ENCODE data around the gene IFT22.
"Not testable (repeated sequence)": the region's sequence is repeated elsewhere in the genome, so short reads cannot be mapped to it uniquely, and the experiment has no call there.

- TF ChIP-seq FOXK2 (IDR thresholded peaks at IDR 0.05); ELF4 (IDR thresholded peaks at IDR 0.05); PKNOX1 (IDR thresholded peaks at IDR 0.05); SP1 (IDR thresholded peaks at IDR 0.05); ARNT (IDR thresholded peaks at IDR 0.05); CTBP1 (IDR thresholded peaks at IDR 0.05; ENCODE audit: borderline replicate concordance); FOXA1 (IDR thresholded peaks at IDR 0.05); FOXM1 (IDR thresholded peaks at IDR 0.05; ENCODE audit: borderline replicate concordance); SUZ12 (IDR thresholded peaks at IDR 0.05); LEF1 (IDR thresholded peaks at IDR 0.05; ENCODE audit: borderline replicate concordance); ZNF384 (IDR thresholded peaks at IDR 0.05); NFRKB (IDR thresholded peaks at IDR 0.05): not testable (repeated sequence)
These were observed 40.7 kb downstream of the IFT22 start for GRCh38 chr7:101280912-101281311.

Measured in HEK293T (cell line).